WTC11 (cell line): ENCODE measurements around the gene TAPBP. TPM values are rescaled to one million over a fixed set of nuclear protein-coding genes. Genes with fewer than 3 reads are reported as not detected.
A peak's percentile ranks its signal among the peaks of the same experiment; 100 is the strongest.

ENCODE experiments used
- ATAC-seq: fragments of 200-7000 bp; cut with Tn5 transposase; 2 replicates; pipeline ENCODE4 v1.10.0; 2021; ENCODE audit warnings: mild to moderate bottlenecking, moderate library complexity
- CTCF ChIA-PET: fragments of 300-600 bp; sonication (Branson Sonifier 250); formaldehyde crosslinking; loops from one replicate; lab custom pipeline; 2021; ENCODE audit warnings: antibody characterized with exemption; lab: Charles Lee
- POLR2A ChIA-PET: fragments of 350-600 bp; sonication (Branson Sonifier 250); formaldehyde crosslinking; loops from one replicate; lab custom pipeline; 2021; ENCODE audit warnings: antibody characterized with exemption; lab: Charles Lee
- DNase-seq: peaks from one replicate; pipeline ENCODE4 v3.0.0; 2021; ENCODE audit warnings: low spot score
- H3K27ac Mint-ChIP-seq: 2 replicates; pipeline ENCODE4 v1.8.0; 2021; ENCODE audit warnings: mixed read lengths
- H3K27me3 Mint-ChIP-seq: 2 replicates; pipeline ENCODE4 v1.8.0; 2021; ENCODE audit warnings: low read depth, mild to moderate bottlenecking, moderate library complexity, mixed read lengths
- H3K36me3 Mint-ChIP-seq: 2 replicates; pipeline ENCODE4 v1.8.0; 2021; ENCODE audit warnings: mixed read lengths
- H3K4me1 Mint-ChIP-seq: 2 replicates; pipeline ENCODE4 v1.8.0; 2022; ENCODE audit warnings: mixed read lengths
- H3K4me3 Mint-ChIP-seq: 2 replicates; pipeline ENCODE4 v1.8.0; 2021; ENCODE audit warnings: mild to moderate bottlenecking, moderate library complexity, mixed read lengths
- H3K9me3 Mint-ChIP-seq: 2 replicates; pipeline ENCODE4 v1.8.0; 2021; ENCODE audit warnings: mixed read lengths
- CREB1 ChIP-seq: sonication (generic); formaldehyde crosslinking; IDR thresholded peaks from 2 replicates; pipeline ENCODE4 v1.8.0; 2023; ENCODE audit warnings: mild to moderate bottlenecking, missing genetic modification reagents
- ELF4 ChIP-seq: sonication (generic); formaldehyde crosslinking; IDR thresholded peaks from 2 replicates; pipeline ENCODE4 v1.8.1; 2022; ENCODE audit warnings: low read depth, mild to moderate bottlenecking, moderate library complexity, missing genetic modification reagents
- FOXK1 ChIP-seq: sonication (generic); formaldehyde crosslinking; IDR thresholded peaks from 2 replicates; pipeline ENCODE4 v1.8.0; 2022; ENCODE audit warnings: mild to moderate bottlenecking, moderate library complexity, missing genetic modification reagents
- FOXP1 ChIP-seq: sonication (generic); formaldehyde crosslinking; IDR thresholded peaks from 2 replicates; pipeline ENCODE4 v1.8.0; 2022; ENCODE audit warnings: missing genetic modification reagents, mild to moderate bottlenecking, moderate library complexity, borderline replicate concordance
- GABPB1 ChIP-seq: sonication (generic); formaldehyde crosslinking; IDR thresholded peaks from 2 replicates; pipeline ENCODE4 v1.8.1; 2023; ENCODE audit warnings: mild to moderate bottlenecking, missing genetic modification reagents
- JUN ChIP-seq: sonication (generic); formaldehyde crosslinking; IDR thresholded peaks from 2 replicates; pipeline ENCODE4 v1.8.0; 2023; ENCODE audit warnings: mild to moderate bottlenecking, missing genetic modification reagents
- MXD4 ChIP-seq: fragments of 250-450 bp; sonication (Bioruptor Pico); IDR thresholded peaks from 2 replicates; pipeline ENCODE4 v1.8.0; 2021; ENCODE audit warnings: mild to moderate bottlenecking, moderate library complexity, borderline replicate concordance
- MYBL2 ChIP-seq: sonication (generic); formaldehyde crosslinking; IDR thresholded peaks from 2 replicates; pipeline ENCODE4 v1.8.1; 2023; ENCODE audit warnings: mild to moderate bottlenecking, moderate library complexity, missing genetic modification reagents
- NFE2L1 ChIP-seq: sonication (generic); formaldehyde crosslinking; IDR thresholded peaks from 2 replicates; pipeline ENCODE4 v1.8.1; 2023; ENCODE audit warnings: missing genetic modification reagents
- RELA ChIP-seq: sonication (generic); formaldehyde crosslinking; IDR thresholded peaks from 2 replicates; pipeline ENCODE4 v1.8.1; 2022; ENCODE audit warnings: missing genetic modification reagents, mild to moderate bottlenecking, borderline replicate concordance
- RORB ChIP-seq: fragments of 250-450 bp; sonication (Bioruptor Pico); IDR thresholded peaks from 2 replicates; pipeline ENCODE4 v1.9.0; 2021; ENCODE audit warnings: mild to moderate bottlenecking
- SOX15 ChIP-seq: fragments of 250-450 bp; sonication (Bioruptor Pico); IDR thresholded peaks from 2 replicates; pipeline ENCODE4 v1.9.0; 2021; ENCODE audit warnings: mild to moderate bottlenecking
- SP1 ChIP-seq: sonication (generic); formaldehyde crosslinking; conservative IDR thresholded peaks from 2 replicates; pipeline ENCODE4 v1.8.1; 2022; ENCODE audit warnings: missing genetic modification reagents
- TCF7 ChIP-seq: sonication (generic); formaldehyde crosslinking; IDR thresholded peaks from 2 replicates; pipeline ENCODE4 v1.8.0; 2022; ENCODE audit warnings: mild to moderate bottlenecking, low read depth, missing genetic modification reagents, moderate library complexity
- ZNF138 ChIP-seq: sonication (generic); formaldehyde crosslinking; conservative IDR thresholded peaks from 2 replicates; pipeline ENCODE4 v1.8.1; 2022; ENCODE audit warnings: mild to moderate bottlenecking, moderate library complexity, missing genetic modification reagents
- ZNF232 ChIP-seq: sonication (generic); formaldehyde crosslinking; IDR thresholded peaks from 2 replicates; pipeline ENCODE4 v1.8.0; 2022; ENCODE audit warnings: mild to moderate bottlenecking, missing genetic modification reagents
- ZNF263 ChIP-seq: sonication (generic); formaldehyde crosslinking; IDR thresholded peaks from 2 replicates; pipeline ENCODE4 v1.8.1; 2022; ENCODE audit warnings: low read depth, mild to moderate bottlenecking, moderate library complexity, missing genetic modification reagents
- ZNF396 ChIP-seq: fragments of 250-450 bp; sonication (Bioruptor Pico); IDR thresholded peaks from 2 replicates; pipeline ENCODE4 v1.8.0; 2021; ENCODE audit warnings: mild to moderate bottlenecking, moderate library complexity, borderline replicate concordance
- ZNF416 ChIP-seq: fragments of 250-450 bp; sonication (Bioruptor Pico); IDR thresholded peaks from 2 replicates; pipeline ENCODE4 v1.9.0; 2021; ENCODE audit warnings: mild to moderate bottlenecking, inconsistent platforms
- total RNA-seq: library from RNA; stranded (reverse); gene quantifications from 3 replicates; pipeline ENCODE4 v1.2.3, GENCODE V29; 2021
- TF ChIP-seq, protein P1 (sequence below): fragments of 250-450 bp; sonication (Bioruptor Pico); IDR thresholded peaks from 2 replicates; pipeline ENCODE4 v1.8.0; 2021; ENCODE audit warnings: mild to moderate bottlenecking
- TF ChIP-seq, protein P2 (sequence below): sonication (generic); formaldehyde crosslinking; IDR thresholded peaks from 2 replicates; pipeline ENCODE4 v1.8.0; 2022; ENCODE audit warnings: mild to moderate bottlenecking, missing genetic modification reagents
- TF ChIP-seq, protein P3 (sequence below): sonication (generic); formaldehyde crosslinking; IDR thresholded peaks from 2 replicates; pipeline ENCODE4 v1.8.1; 2023; ENCODE audit warnings: mild to moderate bottlenecking, missing genetic modification reagents, moderate library complexity
- TF ChIP-seq, protein P4 (sequence below): fragments of 200-600 bp; IDR thresholded peaks from 2 replicates; pipeline ENCODE4 v1.8.0; 2022; ENCODE audit warnings: antibody characterized with exemption
- TF ChIP-seq, protein P5 (sequence below): sonication (generic); formaldehyde crosslinking; IDR thresholded peaks from 2 replicates; pipeline ENCODE4 v1.8.1; 2023; ENCODE audit warnings: mild to moderate bottlenecking, moderate library complexity, missing genetic modification reagents
- TF ChIP-seq, protein P6 (sequence below): sonication (generic); formaldehyde crosslinking; IDR thresholded peaks from 2 replicates; pipeline ENCODE4 v1.8.1; 2022; ENCODE audit warnings: mild to moderate bottlenecking, moderate library complexity, missing genetic modification reagents
- TF ChIP-seq, protein P7 (sequence below): sonication (generic); formaldehyde crosslinking; IDR thresholded peaks from 2 replicates; pipeline ENCODE4 v1.8.1; 2023; ENCODE audit warnings: mild to moderate bottlenecking, missing genetic modification reagents, borderline replicate concordance

TAPBP gene
- total RNA-seq, 1 experiment from 2014 or later: 43.5 TPM

DNA sequence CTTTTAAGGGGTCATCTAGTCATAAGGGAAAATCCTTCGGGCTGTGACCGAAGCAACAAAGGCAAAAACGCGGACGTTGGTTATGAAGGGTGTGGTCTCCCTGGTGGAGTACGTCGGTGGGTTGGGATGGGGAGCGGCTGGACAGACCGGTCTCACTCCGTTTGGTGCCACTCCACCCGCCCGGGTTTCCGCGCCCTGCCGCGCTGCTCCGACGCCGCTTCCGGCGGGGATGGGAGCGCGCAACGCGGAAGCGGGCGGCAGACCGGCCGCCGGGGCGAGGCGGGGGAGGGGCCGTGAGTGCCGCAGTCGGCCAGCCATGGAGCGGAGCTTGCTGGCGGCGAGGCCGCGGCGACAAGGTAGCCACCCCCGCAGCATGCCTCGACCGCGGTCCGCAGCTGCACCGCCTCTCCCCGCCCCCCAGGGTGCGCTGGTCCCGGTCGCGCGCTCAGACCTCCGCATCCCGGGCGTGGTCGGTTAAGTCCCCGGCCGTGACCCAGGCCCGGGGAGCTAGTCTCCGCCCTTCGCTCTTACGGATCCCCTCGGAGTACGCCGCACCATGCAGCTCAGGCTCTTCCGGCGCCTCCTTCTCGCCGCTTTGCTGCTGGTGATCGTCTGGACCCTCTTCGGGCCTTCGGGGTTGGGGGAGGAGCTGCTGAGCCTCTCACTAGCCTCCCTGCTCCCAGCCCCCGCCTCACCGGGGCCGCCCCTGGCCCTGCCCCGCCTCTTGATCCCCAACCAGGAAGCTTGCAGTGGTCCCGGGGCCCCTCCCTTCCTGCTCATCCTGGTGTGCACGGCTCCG, 36.8 kb downstream of the TAPBP start, which contains the start of gene B3GALT4 (continued):
- TF ChIP-seq RELA (CRISPR knock-in tag) (peak; percentile 95), RORB (CRISPR knock-in tag) (no peak), ZNF263 (CRISPR knock-in tag) (peak; percentile 62; the same call in 1 of the 2 replicates), MYBL2 (CRISPR knock-in tag) (peak; percentile 80), ZNF416 (CRISPR knock-in tag) (peak; percentile 99), SOX15 (CRISPR knock-in tag) (no peak), ZNF232 (CRISPR knock-in tag) (peak; percentile 76; the same call in 1 of the 2 replicates), ZNF396 (CRISPR knock-in tag) (no peak), FOXP1 (CRISPR knock-in tag) (peak; percentile 97), SP1 (CRISPR knock-in tag) (peak; percentile 83; the same call in 1 of the 2 replicates), GABPB1 (CRISPR knock-in tag) (no peak)
- TF ChIP-seq, protein P1, sequence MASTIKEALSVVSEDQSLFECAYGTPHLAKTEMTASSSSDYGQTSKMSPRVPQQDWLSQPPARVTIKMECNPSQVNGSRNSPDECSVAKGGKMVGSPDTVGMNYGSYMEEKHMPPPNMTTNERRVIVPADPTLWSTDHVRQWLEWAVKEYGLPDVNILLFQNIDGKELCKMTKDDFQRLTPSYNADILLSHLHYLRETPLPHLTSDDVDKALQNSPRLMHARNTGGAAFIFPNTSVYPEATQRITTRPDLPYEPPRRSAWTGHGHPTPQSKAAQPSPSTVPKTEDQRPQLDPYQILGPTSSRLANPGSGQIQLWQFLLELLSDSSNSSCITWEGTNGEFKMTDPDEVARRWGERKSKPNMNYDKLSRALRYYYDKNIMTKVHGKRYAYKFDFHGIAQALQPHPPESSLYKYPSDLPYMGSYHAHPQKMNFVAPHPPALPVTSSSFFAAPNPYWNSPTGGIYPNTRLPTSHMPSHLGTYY: peak; percentile 98
- TF ChIP-seq, protein P2, sequence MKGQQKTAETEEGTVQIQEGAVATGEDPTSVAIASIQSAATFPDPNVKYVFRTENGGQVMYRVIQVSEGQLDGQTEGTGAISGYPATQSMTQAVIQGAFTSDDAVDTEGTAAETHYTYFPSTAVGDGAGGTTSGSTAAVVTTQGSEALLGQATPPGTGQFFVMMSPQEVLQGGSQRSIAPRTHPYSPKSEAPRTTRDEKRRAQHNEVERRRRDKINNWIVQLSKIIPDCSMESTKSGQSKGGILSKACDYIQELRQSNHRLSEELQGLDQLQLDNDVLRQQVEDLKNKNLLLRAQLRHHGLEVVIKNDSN (CRISPR knock-in tag): 0 out of 2 replicates have a peak, but pooled peaks have one; percentile 10
- TF ChIP-seq, all 79 proteins: peak for 48

DNA sequence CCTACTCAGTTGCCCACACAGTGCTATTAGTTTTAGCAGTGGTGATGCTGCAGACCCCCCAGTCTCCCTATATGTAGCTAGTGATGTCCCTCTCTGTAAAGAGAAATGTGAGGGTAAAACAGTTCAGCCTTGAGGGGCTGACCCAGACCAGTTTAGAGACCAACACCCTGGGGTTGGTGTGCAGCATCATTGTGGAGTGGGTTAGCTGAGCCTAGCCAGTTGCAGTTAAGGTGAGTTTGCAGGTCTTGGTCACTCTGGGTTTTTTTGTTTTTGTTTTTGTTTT, 37.4 kb downstream of the TAPBP start:
- POLR2A ChIA-PET: interaction anchor here (1.3 to 3.2 kb wide), 6 partner anchors 13 to 305 kb away, joined by 6 to 27 read pairs (median 10); partner anchors contain the start of genes PFDN6, RGL2, WDR46 and ZBTB22
- Mint-ChIP-seq H3K27me3 (no peaks in the 10 kb centered on the region), H3K4me1 (peaks cover 54% of the 10 kb centered on the region), H3K27ac (peak overlapping the region; percentile 100), H3K36me3 (peaks cover 53% of the 10 kb centered on the region), H3K4me3 (peak overlapping the region; percentile 96), H3K9me3 (no peaks in the 10 kb centered on the region)
- ATAC-seq (peak; percentile 3), DNase-seq (no peak)
- TF ChIP-seq, protein P3, sequence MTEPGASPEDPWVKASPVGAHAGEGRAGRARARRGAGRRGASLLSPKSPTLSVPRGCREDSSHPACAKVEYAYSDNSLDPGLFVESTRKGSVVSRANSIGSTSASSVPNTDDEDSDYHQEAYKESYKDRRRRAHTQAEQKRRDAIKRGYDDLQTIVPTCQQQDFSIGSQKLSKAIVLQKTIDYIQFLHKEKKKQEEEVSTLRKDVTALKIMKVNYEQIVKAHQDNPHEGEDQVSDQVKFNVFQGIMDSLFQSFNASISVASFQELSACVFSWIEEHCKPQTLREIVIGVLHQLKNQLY (CRISPR knock-in tag): no peak
- TF ChIP-seq FOXK1 (no peak), ZNF396 (CRISPR knock-in tag) (no peak), JUN (CRISPR knock-in tag) (no peak), CREB1 (CRISPR knock-in tag) (no peak), NFE2L1 (CRISPR knock-in tag) (no peak), ZNF232 (CRISPR knock-in tag) (no peak), TCF7 (no peak), MXD4 (CRISPR knock-in tag) (no peak), ELF4 (CRISPR knock-in tag) (no peak), ZNF138 (CRISPR knock-in tag) (no peak)
- TF ChIP-seq, protein P4, sequence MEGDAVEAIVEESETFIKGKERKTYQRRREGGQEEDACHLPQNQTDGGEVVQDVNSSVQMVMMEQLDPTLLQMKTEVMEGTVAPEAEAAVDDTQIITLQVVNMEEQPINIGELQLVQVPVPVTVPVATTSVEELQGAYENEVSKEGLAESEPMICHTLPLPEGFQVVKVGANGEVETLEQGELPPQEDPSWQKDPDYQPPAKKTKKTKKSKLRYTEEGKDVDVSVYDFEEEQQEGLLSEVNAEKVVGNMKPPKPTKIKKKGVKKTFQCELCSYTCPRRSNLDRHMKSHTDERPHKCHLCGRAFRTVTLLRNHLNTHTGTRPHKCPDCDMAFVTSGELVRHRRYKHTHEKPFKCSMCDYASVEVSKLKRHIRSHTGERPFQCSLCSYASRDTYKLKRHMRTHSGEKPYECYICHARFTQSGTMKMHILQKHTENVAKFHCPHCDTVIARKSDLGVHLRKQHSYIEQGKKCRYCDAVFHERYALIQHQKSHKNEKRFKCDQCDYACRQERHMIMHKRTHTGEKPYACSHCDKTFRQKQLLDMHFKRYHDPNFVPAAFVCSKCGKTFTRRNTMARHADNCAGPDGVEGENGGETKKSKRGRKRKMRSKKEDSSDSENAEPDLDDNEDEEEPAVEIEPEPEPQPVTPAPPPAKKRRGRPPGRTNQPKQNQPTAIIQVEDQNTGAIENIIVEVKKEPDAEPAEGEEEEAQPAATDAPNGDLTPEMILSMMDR: no peak
- TF ChIP-seq, protein P5, sequence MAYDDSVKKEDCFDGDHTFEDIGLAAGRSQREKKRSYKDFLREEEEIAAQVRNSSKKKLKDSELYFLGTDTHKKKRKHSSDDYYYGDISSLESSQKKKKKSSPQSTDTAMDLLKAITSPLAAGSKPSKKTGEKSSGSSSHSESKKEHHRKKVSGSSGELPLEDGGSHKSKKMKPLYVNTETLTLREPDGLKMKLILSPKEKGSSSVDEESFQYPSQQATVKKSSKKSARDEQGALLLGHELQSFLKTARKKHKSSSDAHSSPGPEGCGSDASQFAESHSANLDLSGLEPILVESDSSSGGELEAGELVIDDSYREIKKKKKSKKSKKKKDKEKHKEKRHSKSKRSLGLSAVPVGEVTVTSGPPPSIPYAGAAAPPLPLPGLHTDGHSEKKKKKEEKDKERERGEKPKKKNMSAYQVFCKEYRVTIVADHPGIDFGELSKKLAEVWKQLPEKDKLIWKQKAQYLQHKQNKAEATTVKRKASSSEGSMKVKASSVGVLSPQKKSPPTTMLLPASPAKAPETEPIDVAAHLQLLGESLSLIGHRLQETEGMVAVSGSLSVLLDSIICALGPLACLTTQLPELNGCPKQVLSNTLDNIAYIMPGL (CRISPR knock-in tag): no peak
- TF ChIP-seq, protein P6, sequence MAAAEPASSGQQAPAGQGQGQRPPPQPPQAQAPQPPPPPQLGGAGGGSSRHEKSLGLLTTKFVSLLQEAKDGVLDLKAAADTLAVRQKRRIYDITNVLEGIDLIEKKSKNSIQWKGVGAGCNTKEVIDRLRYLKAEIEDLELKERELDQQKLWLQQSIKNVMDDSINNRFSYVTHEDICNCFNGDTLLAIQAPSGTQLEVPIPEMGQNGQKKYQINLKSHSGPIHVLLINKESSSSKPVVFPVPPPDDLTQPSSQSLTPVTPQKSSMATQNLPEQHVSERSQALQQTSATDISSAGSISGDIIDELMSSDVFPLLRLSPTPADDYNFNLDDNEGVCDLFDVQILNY (CRISPR knock-in tag): no peak
- TF ChIP-seq, protein P7, sequence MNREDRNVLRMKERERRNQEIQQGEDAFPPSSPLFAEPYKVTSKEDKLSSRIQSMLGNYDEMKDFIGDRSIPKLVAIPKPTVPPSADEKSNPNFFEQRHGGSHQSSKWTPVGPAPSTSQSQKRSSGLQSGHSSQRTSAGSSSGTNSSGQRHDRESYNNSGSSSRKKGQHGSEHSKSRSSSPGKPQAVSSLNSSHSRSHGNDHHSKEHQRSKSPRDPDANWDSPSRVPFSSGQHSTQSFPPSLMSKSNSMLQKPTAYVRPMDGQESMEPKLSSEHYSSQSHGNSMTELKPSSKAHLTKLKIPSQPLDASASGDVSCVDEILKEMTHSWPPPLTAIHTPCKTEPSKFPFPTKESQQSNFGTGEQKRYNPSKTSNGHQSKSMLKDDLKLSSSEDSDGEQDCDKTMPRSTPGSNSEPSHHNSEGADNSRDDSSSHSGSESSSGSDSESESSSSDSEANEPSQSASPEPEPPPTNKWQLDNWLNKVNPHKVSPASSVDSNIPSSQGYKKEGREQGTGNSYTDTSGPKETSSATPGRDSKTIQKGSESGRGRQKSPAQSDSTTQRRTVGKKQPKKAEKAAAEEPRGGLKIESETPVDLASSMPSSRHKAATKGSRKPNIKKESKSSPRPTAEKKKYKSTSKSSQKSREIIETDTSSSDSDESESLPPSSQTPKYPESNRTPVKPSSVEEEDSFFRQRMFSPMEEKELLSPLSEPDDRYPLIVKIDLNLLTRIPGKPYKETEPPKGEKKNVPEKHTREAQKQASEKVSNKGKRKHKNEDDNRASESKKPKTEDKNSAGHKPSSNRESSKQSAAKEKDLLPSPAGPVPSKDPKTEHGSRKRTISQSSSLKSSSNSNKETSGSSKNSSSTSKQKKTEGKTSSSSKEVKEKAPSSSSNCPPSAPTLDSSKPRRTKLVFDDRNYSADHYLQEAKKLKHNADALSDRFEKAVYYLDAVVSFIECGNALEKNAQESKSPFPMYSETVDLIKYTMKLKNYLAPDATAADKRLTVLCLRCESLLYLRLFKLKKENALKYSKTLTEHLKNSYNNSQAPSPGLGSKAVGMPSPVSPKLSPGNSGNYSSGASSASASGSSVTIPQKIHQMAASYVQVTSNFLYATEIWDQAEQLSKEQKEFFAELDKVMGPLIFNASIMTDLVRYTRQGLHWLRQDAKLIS: no peak
- CTCF ChIA-PET: interaction anchor here (0.9 to 3.1 kb wide), 20 partner anchors 7 to 292 kb away, joined by 3 to 40 read pairs (median 6); partner anchors contain the start of genes HSD17B8, PFDN6, PHF1 and RGL2
